HTR-8/SVneo (cell line): ENCODE measurements around the gene TBC1D5.
"Not testable (repeated sequence)": the region's sequence is repeated elsewhere in the genome, so short reads cannot be mapped to it uniquely, and the experiment has no call there.

Source experiments
- DNase-seq: peaks from one replicate; pipeline ENCODE4 v3.0.0; 2011; ENCODE audit warnings: low spot score, mixed read lengths; ENCODE audit not compliant: insufficient read length
- FAIRE-seq: peaks from 2 replicates; lab custom pipeline; 2011; peaks lifted over from hg19 to GRCh38; lab: Jason Lieb, UNC

TBC1D5 gene

GRCh38 chr3:17724948-17725347 is 17.5 kb downstream of the TBC1D5 start:
- DNase-seq (no peak), FAIRE-seq (no peak)

DNA sequence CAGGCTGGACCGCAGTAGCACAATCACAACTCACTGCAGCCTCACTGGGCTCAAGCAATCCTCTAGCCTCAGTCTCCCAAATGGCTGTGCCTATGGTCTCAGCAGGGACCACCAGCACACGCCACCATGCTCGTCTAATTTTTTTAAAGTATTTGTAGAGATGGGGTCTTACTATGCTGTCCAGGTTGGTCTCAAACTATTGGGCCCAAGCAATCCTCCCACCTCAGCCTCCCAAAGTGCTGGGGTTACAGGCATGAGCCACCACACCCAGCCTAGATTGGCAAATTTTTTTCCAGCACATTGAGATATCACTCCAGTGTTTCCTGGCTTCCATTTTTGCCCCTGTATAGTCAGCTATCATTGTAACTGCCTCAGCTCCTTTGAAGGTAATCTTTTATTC is 18.3 kb downstream of the TBC1D5 start:
- FAIRE-seq: no peak
- no peak for DNase-seq

- FAIRE-seq (no peak), DNase-seq (no peak)
Measured at GRCh38 chr3:17717411-17717810, 25.0 kb downstream of the TBC1D5 start.

GRCh38 chr3:17714473-17714872 is 28.0 kb downstream of the TBC1D5 start:
- DNase-seq (no peak), FAIRE-seq (no peak)

DNA sequence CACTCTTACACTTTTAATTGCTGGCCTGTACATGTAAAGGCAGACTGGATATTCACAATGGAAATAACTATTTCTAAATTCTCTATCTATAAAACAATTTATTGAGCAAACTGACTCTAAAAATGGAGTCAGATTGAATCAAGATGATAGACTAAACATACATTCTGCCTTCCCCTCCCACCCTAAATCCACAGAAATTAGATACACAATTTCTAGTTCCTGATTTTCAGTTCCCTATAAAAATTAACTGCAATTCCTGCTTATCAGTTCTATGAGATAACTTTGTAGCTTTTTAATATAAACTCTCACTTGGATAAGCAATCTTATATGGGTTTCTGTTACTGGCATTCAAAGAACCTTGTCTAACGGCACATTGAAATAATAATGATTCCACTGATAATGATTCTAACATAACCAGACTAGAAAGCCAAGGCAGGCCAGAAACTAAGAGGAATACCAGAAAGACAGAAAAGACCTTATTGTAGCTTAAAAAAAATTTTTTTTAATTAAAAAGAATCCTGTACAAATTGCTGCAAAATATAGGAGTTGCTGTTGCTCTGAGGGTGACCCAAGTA is 33.1 kb downstream of the TBC1D5 start:
- DNase-seq (no peak), FAIRE-seq (no peak)

GRCh38 chr3:17707813-17708543 is 34.5 kb downstream of the TBC1D5 start:
- no peak for DNase-seq
- FAIRE-seq: no peak

DNA sequence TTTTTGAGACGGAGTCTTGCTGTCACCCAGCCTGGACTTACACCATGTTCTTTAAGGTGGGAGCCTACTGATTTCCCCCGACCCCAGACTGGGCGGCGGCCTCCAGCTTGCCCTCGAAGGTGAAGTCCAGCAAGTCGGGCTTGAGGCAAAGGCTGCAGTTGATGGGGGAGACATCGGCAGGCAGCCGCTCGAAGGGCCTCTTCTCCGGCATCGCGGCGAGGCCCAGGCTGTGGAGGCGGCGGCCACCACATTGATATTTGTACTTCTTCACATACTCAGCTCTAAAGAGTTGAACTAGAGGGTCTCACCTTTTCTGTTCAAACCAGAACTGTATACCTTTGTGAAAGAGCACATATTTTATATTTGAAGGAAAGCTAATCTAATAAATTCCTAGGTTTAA is 36.4 kb downstream of the TBC1D5 start:
- not testable (repeated sequence) for FAIRE-seq, DNase-seq

DNA sequence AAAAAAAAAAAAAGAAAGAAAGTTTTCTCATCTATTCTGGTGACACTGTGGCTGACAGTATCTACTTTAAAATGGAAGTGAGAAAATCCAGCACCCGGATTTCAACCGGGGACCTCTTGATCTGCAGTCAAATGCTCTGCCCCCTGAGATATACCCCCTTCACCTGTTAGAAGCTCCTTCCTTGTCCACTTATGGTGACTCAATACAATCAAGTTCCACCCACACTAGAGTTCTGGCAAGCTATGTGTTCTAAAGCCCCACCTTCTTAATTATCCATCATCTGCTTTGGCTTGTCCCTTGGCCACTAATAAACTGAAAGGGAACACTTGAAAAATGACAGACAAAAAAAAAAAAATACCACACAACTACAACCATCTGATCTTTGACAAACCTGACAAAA is 42.6 kb downstream of the TBC1D5 start:
- DNase-seq, FAIRE-seq: not testable (repeated sequence)

GRCh38 chr3:17695665-17696064 is 46.8 kb downstream of the TBC1D5 start:
- FAIRE-seq, DNase-seq: not testable (repeated sequence)

DNA sequence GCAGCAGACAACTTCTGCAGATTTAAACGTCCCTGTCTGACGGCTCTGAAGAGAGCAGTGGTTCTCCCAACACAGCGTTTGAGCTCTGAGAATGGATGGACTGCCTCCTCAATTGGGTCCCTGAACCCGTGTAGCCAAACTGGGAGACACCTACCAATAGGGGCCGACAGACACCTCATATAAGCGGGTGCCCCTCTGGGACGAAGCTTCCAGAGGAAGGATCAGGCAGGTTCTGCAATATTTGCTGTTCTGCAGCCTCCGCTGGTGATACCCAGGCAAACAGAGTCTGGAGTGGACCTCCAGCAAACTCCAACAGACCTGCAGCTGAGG is 48.8 kb downstream of the TBC1D5 start:
- not testable (repeated sequence) for DNase-seq, FAIRE-seq

DNA sequence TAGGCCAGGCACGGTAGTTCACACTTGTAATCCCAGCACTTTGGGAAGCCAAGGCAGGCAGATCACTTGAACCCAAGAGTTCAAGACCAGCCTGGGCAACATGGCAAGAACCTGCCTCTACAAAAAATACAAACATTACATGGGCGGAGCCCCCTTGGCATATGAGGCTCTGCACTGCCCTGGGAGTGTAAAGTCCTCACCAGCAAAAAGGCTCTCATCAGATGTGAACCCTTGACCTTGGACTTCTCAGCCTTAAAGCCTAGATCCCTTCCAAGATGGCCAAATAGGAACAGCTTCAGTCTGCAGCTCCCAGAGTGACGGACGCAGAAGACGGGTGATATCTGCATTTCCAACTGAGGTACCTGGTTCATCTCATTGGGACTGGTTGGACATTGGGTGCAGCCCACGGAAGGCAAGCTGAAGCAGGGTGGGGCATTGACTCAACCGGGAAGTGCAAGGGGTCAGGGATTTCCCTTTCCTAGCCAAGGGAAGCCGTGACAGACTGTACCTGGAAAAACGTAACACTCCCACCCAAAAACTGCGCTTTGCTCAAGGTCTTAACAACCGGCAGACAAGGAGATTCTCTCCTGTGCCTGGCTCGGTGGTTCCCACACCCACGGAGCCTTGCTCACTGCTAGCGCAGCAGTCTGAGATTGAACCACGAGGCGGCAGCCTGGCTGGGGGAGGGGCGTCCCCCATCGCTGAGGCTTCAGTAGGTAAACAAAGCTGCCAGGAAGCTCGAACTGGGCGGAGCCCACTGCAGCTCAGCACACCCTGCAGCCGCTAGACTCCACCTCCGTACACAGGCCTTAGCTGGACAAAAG is 49.4 kb downstream of the TBC1D5 start:
- not testable (repeated sequence) for FAIRE-seq, DNase-seq

DNA sequence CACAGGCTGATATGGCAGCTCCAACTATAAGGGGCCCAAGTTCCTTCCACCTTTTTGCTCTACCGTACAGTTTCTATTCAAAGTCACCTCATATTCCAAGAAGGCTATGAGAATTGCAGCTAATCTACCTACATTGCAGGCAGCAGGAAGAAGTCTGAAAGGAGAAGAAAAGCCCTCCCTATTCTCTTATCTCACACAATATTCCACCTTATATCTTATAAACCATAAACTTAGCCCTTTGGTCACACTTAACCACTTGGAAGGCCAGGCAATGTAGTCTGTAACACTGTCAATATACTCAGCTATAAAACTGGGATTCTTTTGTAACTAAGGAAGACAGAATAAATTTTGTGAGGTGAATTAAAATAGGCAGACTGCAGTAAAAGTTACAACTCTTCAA is 54.9 kb downstream of the TBC1D5 start:
- DNase-seq: no peak
- FAIRE-seq: no peak

- no peak for DNase-seq
- peak; percentile 57 for FAIRE-seq
Measured at GRCh38 chr3:17686613-17687012, 55.8 kb downstream of the TBC1D5 start.

- no peak for FAIRE-seq
- DNase-seq: no peak
Measured at GRCh38 chr3:17683542-17684207, 58.8 kb downstream of the TBC1D5 start.

DNA sequence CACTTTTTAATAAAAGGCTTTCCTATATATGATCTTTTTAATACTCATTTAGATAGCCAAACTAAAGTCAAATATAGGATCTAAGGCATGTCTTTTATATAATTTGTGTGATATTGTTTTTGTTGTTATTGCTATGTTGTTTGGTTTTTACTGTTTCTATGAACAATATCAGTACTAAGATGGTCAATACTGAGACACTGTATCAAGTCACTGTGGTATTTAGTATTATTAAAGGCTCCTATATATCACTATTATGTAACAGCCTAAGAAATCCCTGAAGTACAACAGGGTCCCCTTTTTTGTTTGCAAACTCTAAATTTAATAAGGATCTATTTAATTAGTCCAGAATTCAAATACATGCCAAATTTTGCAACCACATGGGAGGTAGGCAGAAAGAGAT is 61.9 kb downstream of the TBC1D5 start:
- no peak for FAIRE-seq
- DNase-seq: no peak

DNA sequence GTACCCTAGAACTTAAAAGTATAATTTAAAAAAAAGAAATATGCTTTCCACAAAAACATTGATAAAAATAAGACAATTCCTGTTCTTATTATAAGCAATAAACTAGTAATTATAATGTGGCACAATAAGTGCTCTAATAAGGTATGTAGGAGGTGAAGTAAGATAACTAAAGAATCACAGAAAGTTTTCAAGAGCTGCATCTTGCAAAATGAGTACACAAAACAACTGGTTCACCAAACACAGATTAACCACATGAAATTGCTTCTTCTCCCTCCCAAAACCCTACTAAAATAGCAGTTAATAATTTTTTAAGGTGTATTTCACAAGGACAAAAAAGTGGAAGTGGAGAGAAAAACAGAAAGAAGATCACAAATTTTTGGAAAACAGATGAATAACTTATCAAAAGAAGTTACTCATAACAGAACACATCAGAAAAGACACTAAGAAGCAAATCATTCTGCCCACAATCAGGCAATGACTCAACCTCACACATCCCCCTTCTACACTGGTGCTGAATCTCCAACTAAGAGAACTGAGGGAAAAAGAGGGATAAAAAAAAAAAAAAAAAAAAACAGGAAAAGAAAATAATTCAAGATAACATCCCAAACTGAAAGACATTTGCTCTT is 64.2 kb downstream of the TBC1D5 start:
- FAIRE-seq (no peak), DNase-seq (no peak)

DNA sequence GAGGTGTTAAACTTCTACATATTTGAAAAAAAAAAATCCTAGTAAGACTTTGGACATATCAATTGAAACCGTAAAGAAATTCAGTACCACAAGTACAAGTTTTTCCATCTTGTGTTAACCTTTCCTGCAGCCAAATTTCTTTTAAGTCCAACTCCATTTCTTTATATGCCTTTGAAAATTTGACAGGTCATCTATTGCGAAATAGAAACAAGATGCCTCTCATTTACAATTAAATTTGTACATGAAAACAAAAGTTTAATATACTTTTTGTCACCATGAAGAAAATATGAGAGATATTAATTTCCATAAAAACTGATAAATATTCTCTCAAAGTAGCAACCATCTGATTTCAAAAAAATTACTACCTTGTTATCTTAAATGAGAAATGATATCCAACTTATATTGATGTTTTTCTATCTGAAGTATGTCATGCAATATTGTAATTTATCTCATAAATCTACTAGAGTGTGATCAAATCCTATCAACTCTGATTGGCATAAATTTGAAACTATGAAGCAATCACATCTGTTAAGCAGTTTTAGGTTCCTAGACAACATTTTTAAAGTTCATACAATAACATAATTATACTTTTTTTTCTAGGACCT is 68.2 kb downstream of the TBC1D5 start:
- FAIRE-seq (no peak), DNase-seq (no peak)

- FAIRE-seq: no peak
Measured at GRCh38 chr3:17672506-17672905, 69.9 kb downstream of the TBC1D5 start.

GRCh38 chr3:17670749-17671148 is 71.7 kb downstream of the TBC1D5 start:
- FAIRE-seq: no peak
- DNase-seq: no peak

More at GRCh38 chr3:17672506-17672905, 69.9 kb downstream of the TBC1D5 start:
- no peak for DNase-seq

DNA sequence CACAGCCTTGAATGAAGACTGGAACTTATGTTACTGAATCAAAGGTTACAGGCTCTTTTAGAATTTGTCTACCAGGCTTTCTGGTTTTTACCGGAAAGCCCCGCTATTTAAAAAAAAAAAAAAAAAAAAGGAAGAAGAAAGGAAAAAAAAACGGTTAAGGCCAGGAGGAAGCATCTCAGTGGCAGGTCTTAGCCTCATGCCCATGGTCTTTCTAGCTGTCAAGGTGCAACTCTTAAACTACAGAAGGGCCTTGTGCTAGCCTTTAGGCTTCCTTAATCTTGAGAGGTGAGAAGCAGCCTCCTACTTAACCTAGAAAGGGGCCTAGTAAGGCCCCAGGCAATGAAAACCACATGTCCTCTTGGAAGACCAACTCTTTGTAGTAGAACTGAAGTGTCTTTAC is 77.5 kb downstream of the TBC1D5 start:
- FAIRE-seq: no peak
- no peak for DNase-seq
